HL-60 (cell line): ENCODE results near the gene SEMA3B.

Experiments
- DNase-seq, 2 experiments: peaks; one replicate each; pipeline ENCODE4 v3.0.0-alpha.2; 2010 to 2020; ENCODE audit warnings: low read depth in 1 of 2, low spot score in 1 of 2
- H3K27ac ChIP-seq: fragments of 250-450 bp; sonication (Bioruptor Pico); replicated peaks from 2 replicates; pipeline ENCODE4 v1.5.1; 2020; ENCODE audit warnings: mild to moderate bottlenecking, moderate library complexity
- H3K27me3 ChIP-seq: fragments of 250-450 bp; sonication (Bioruptor Pico); 2 replicates; pipeline ENCODE4 v1.5.1; 2021; ENCODE audit warnings: mild to moderate bottlenecking, moderate library complexity; ENCODE audit not compliant: insufficient read depth, poor library complexity, severe bottlenecking
- H3K4me3 ChIP-seq: replicated peaks from 2 replicates; pipeline ENCODE4 v1.5.1; 2011; ENCODE audit warnings: mild to moderate bottlenecking, control low read depth, low read length; ENCODE audit not compliant: insufficient read depth
- GABPA ChIP-seq: IDR thresholded peaks from 2 replicates; pipeline ENCODE4 v1.6.1; 2012; ENCODE audit warnings: low read depth
- POLR2AphosphoS5 ChIP-seq: IDR thresholded peaks from 2 replicates; pipeline ENCODE4 v1.6.1; 2012; ENCODE audit warnings: low read depth
- SPI1 ChIP-seq: IDR thresholded peaks from 2 replicates; pipeline ENCODE4 v1.6.1; 2012; ENCODE audit warnings: low read depth, mild to moderate bottlenecking, borderline replicate concordance
- TF ChIP-seq, protein P1 (sequence below): IDR thresholded peaks from 2 replicates; pipeline ENCODE4 v1.6.1; 2012; ENCODE audit warnings: low read depth; ENCODE audit not compliant: insufficient replicate concordance
- TF ChIP-seq, protein P2 (sequence below): IDR thresholded peaks from one replicate; pipeline ENCODE4 v1.5.1; 2011; ENCODE audit warnings: low read length, control low read depth, inconsistent platforms; ENCODE audit not compliant: insufficient read depth

The SEMA3B gene

DNA sequence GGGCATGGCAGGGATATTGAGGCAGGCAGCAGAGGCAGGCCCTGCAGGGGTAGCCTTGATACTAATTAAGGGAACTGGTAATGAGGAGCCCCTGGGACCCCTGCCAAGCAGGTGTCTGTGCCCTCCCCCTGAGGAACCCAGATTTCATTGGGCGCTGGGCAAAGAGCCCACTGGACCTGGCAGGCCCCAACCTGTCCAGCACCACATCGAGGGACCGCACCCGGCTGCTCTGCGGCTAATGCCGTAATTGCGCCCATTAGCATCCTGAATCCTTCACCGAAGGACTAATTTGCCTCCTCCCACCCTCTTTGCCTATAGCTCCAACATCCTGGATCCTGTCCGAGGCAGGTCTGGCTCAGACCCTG lies 13.7 kb upstream of the SEMA3B start:
- Histone ChIP-seq H3K27ac (no peak overlapping the region), H3K27me3 (no peaks in the 10 kb centered on the region), H3K4me3 (no peak overlapping the region)
- DNase-seq = no peak
- TF ChIP-seq SPI1 (no peak), POLR2AphosphoS5 (no peak), GABPA (no peak)
- TF ChIP-seq, protein P1, sequence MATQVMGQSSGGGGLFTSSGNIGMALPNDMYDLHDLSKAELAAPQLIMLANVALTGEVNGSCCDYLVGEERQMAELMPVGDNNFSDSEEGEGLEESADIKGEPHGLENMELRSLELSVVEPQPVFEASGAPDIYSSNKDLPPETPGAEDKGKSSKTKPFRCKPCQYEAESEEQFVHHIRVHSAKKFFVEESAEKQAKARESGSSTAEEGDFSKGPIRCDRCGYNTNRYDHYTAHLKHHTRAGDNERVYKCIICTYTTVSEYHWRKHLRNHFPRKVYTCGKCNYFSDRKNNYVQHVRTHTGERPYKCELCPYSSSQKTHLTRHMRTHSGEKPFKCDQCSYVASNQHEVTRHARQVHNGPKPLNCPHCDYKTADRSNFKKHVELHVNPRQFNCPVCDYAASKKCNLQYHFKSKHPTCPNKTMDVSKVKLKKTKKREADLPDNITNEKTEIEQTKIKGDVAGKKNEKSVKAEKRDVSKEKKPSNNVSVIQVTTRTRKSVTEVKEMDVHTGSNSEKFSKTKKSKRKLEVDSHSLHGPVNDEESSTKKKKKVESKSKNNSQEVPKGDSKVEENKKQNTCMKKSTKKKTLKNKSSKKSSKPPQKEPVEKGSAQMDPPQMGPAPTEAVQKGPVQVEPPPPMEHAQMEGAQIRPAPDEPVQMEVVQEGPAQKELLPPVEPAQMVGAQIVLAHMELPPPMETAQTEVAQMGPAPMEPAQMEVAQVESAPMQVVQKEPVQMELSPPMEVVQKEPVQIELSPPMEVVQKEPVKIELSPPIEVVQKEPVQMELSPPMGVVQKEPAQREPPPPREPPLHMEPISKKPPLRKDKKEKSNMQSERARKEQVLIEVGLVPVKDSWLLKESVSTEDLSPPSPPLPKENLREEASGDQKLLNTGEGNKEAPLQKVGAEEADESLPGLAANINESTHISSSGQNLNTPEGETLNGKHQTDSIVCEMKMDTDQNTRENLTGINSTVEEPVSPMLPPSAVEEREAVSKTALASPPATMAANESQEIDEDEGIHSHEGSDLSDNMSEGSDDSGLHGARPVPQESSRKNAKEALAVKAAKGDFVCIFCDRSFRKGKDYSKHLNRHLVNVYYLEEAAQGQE = no peak
- TF ChIP-seq, protein P2, sequence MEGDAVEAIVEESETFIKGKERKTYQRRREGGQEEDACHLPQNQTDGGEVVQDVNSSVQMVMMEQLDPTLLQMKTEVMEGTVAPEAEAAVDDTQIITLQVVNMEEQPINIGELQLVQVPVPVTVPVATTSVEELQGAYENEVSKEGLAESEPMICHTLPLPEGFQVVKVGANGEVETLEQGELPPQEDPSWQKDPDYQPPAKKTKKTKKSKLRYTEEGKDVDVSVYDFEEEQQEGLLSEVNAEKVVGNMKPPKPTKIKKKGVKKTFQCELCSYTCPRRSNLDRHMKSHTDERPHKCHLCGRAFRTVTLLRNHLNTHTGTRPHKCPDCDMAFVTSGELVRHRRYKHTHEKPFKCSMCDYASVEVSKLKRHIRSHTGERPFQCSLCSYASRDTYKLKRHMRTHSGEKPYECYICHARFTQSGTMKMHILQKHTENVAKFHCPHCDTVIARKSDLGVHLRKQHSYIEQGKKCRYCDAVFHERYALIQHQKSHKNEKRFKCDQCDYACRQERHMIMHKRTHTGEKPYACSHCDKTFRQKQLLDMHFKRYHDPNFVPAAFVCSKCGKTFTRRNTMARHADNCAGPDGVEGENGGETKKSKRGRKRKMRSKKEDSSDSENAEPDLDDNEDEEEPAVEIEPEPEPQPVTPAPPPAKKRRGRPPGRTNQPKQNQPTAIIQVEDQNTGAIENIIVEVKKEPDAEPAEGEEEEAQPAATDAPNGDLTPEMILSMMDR = no peak

DNA sequence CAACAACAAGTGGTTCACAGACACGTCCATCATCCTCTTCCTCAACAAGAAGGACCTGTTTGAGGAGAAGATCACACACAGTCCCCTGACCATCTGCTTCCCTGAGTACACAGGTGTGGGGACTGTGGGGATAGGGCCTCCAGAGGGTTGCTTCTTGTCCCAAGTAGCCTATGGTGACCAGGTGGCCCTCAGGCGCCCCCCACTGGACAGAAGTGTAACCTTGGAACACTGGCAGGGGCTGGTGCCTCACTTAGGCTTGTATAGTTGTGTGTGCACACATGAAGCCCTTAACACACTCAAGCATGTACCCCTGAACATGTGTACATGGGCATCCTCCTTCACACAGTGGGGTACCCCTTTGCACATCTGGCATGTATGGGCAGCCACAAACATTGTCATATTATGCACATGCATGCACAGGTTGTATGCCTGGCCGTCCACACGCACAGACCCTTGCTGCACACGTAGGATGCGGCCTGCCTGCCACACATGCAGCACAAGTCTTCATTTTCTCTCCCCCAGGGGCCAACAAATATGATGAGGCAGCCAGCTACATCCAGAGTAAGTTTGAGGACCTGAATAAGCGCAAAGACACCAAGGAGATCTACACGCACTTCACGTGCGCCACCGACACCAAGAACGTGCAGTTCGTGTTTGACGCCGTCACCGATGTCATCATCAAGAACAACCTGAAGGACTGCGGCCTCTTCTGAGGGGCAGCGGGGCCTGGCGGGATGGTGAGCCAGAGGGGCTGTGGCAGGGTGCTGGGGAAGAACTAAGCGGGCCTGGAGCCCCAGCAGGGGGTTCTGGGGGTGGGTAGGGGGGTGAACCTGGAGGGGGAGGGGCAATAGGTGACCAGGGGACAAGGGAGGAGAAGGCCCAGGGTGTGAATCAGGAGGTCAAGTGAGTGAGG lies 11.7 kb upstream of the SEMA3B start:
- Histone ChIP-seq H3K4me3 (no peak overlapping the region), H3K27ac (no peak overlapping the region), H3K27me3 (no peaks in the 10 kb centered on the region)
- DNase-seq = peak; percentile 16 to 55
- TF ChIP-seq GABPA (no peak), POLR2AphosphoS5 (peak; percentile 39), SPI1 (no peak)
- TF ChIP-seq, protein P2 = peak; percentile 39
- TF ChIP-seq, protein P1 = no peak

DNA sequence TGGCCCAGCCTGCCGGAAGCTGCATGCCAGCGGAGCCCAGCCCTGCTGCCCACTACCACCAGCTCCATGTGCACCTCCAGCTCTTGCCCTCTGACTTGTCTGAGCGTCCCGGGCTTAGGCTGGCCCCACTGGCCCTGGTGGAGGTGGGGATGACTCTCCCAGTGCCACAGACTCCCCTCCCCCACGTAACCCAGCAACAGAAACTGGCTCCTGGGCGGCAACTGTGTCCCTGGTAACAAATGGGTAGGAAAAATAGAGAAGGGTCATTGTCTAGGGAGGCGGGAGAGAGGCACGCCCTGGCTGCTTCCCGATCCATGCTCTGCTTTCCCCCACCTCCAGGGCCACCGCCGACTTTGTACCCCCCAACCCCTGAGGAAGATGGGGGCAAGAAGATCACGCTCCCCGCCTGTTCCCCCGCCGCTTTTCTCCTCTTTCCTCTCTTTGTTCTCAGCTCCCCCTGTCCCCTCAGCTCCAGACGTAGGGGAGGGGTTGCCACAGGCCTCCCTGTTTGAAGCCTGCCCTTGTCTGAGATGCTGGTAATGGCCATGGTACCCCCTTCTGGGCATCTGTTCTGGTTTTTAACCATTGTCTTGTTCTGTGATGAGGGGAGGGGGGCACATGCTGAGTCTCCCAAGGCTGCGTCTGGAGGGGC lies 10.8 kb upstream of the SEMA3B start:
- no peak for TF ChIP-seq POLR2AphosphoS5
- no peak for TF ChIP-seq SPI1
- TF ChIP-seq, protein P1 = no peak
- TF ChIP-seq GABPA = no peak
- TF ChIP-seq, protein P2 = no peak
- H3K4me3 ChIP-seq = no peak overlapping the region
- no peaks in the 10 kb centered on the region for H3K27me3 ChIP-seq
- no peak overlapping the region for H3K27ac ChIP-seq
- DNase-seq = no peak
